ENCODE measurements around the gene FABP2.

FABP2 gene

Small RNAs within 50 kb of the gene (small RNA-seq; reads per million reads assigned to genes)
- gene RNU4-33P, result 0 reads per million in 2 experiments

All from SK-N-DZ (cell line).